NB4 (cell line): ENCODE data around the gene KCNG4.
A peak's percentile ranks its signal among the peaks of the same experiment; 100 is the strongest.

Source experiments
- DNase-seq: peaks from one replicate; pipeline ENCODE4 v3.0.0; 2010; ENCODE audit warnings: low read depth
- H3K4me3 ChIP-seq: one replicate; pipeline ENCODE4 v1.5.1; 2011; ENCODE audit warnings: mild to moderate bottlenecking, low read depth, low read length, moderate library complexity
- CTCF ChIP-seq: IDR thresholded peaks from one replicate; pipeline ENCODE4 v1.5.1; 2012; ENCODE audit warnings: low read depth, low read length
- MAX ChIP-seq: IDR thresholded peaks from 2 replicates; pipeline ENCODE4 v1.6.1; 2011; ENCODE audit warnings: low read depth, low read length
- MYC ChIP-seq: IDR thresholded peaks from 2 replicates; pipeline ENCODE4 v1.6.1; 2011; ENCODE audit warnings: low read depth, low read length
- POLR2A ChIP-seq: IDR thresholded peaks from 2 replicates; pipeline ENCODE4 v1.6.1; 2011; ENCODE audit warnings: mild to moderate bottlenecking; ENCODE audit not compliant: insufficient read length; ENCODE audit errors: extremely low read depth

KCNG4 gene

GRCh38 chr16:84243732-84244131, 3.9 kb upstream of the KCNG4 start:
- TF ChIP-seq CTCF (no peak), MYC (no peak), MAX (no peak), POLR2A (no peak)
- DNase-seq: peak; percentile 29
- H3K4me3 ChIP-seq: no peak overlapping the region

- no peak for DNase-seq
- H3K4me3 ChIP-seq: no peak overlapping the region
- TF ChIP-seq MAX (no peak), POLR2A (no peak), MYC (no peak), CTCF (no peak)
These were observed 3.0 kb upstream of the KCNG4 start for GRCh38 chr16:84242839-84243238.

GRCh38 chr16:84241778-84242177, 2.0 kb upstream of the KCNG4 start:
- H3K4me3 ChIP-seq: no peak overlapping the region
- TF ChIP-seq MYC: no peak
- no peak for TF ChIP-seq MAX
- no peak for TF ChIP-seq CTCF
- TF ChIP-seq POLR2A: no peak
- DNase-seq: no peak

GRCh38 chr16:84240455-84240854, 643 bp upstream of the KCNG4 start:
- no peak for DNase-seq
- H3K4me3 ChIP-seq: no peak overlapping the region
- no peak for TF ChIP-seq MYC
- TF ChIP-seq MAX: no peak
- no peak for TF ChIP-seq CTCF
- TF ChIP-seq POLR2A: no peak

- DNase-seq: peak; percentile 69
- no peak for TF ChIP-seq CTCF
- no peak for TF ChIP-seq MAX
- no peak for TF ChIP-seq POLR2A
- no peak for TF ChIP-seq MYC
- H3K4me3 ChIP-seq: no peak overlapping the region
These were observed 557 bp downstream of the KCNG4 start for GRCh38 chr16:84239141-84239769.
